ENCODE measurements around the gene SRGAP3.

DNA sequence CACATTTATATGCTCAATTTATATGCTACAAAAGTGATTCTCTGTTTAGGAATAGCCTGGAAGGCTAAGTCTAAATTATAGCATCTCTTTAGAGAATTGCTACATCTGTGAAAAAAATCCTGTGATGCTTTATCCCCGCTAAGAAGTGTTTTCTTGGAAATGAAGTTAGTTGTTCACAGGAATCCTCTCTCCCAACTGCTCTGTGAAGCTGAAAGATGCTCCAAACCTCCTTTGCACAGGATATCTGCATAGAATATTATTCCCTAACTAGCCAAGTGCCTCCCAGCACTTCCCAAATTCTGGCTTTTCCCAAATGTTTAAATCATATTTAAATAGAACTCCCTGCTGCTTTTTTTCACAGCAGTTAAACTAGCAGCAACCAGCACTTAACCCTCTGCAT is 132.2 kb downstream of the SRGAP3 start:
- TF ChIP-seq CTCF (IDR thresholded peaks at IDR 0.05; ENCODE audit: low read length) (no peak), EZH2 (IDR thresholded peaks at IDR 0.05; ENCODE audit: borderline replicate concordance, low read length) (no peak)
